Esophagus muscularis mucosa (tissue), 4 donors: Measurements from ENCODE around the gene CNGA2. TPM values are rescaled to one million over a fixed set of nuclear protein-coding genes. Genes with fewer than 3 reads are reported as not detected.

Source experiments
- DNase-seq: peaks from one replicate; pipeline ENCODE4 v3.0.0-alpha.2; 2017; ENCODE audit errors: extremely low spot score
- H3K27ac ChIP-seq, 4 donors: fragments of 200-600 bp; sonication (generic); replicated peaks in 1 of 4; 1 replicate in 3 of 4; 2 replicates in 1 of 4; pipeline ENCODE4 v1.5.1; 2016 to 2019; ENCODE audit warnings: mild to moderate bottlenecking in 1 of 4
- H3K27me3 ChIP-seq, 4 donors: fragments of 200-600 bp; sonication (generic); one replicate each; pipeline versions ENCODE4 v1.5.1 to v1.6.0; 2016 to 2019
- H3K36me3 ChIP-seq, 4 donors: fragments of 200-600 bp; sonication (generic); one replicate each; pipeline ENCODE4 v1.5.1; 2016 to 2019
- H3K4me1 ChIP-seq, 4 donors: fragments of 200-600 bp; sonication (generic); one replicate each; pipeline ENCODE4 v1.5.1; 2016 to 2019
- H3K4me3 ChIP-seq, 4 donors: fragments of 200-600 bp; sonication (generic); 1 replicate in 2 of 4; 2 replicates in 2 of 4; pipeline ENCODE4 v1.5.1; 2016 to 2019; ENCODE audit warnings: mild to moderate bottlenecking in 4 of 4, moderate library complexity in 1 of 4
- H3K9me3 ChIP-seq, 4 donors: fragments of 200-600 bp; sonication (generic); 1 replicate in 3 of 4; 2 replicates in 1 of 4; pipeline ENCODE4 v1.5.1; 2016 to 2019
- CTCF ChIP-seq, 3 experiments: fragments of 200-600 bp in 2 of 3; fragments of 450-650 bp in 1 of 3; sonication (generic) in 2 of 3; IDR thresholded peaks; one replicate each; pipeline ENCODE4 v1.5.1; 2017 to 2019; ENCODE audit warnings: antibody characterized with exemption in 3 of 3, mild to moderate bottlenecking in 2 of 3, moderate library complexity in 1 of 3
- EP300 ChIP-seq: sonication (generic); formaldehyde crosslinking; IDR thresholded peaks from one replicate; pipeline ENCODE4 v1.6.1; 2017; ENCODE audit warnings: antibody characterized with exemption
- POLR2A ChIP-seq: fragments of 450-650 bp; IDR thresholded peaks from one replicate; pipeline ENCODE4 v1.6.1; 2017; ENCODE audit warnings: antibody characterized with exemption, moderate library complexity, mild to moderate bottlenecking, low read depth
- POLR2AphosphoS5 ChIP-seq, 2 donors: sonication (generic); formaldehyde crosslinking; IDR thresholded peaks; one replicate each; pipeline ENCODE4 v1.6.1; 2017; ENCODE audit warnings: antibody characterized with exemption in 2 of 2
- WGBS: methylation state at CpG from one replicate; pipeline ENCODE4 v1.1.5; 2018; 5-methylcytosine and 5-hydroxymethylcytosine counted together
- intact Hi-C: fragments of 100-400 bp; cut with DNase I; formaldehyde crosslinking; loops from one replicate; pipeline ENCODE4 v1.15.1; 2023
- total RNA-seq, 4 donors: library from RNA; depleted of rRNA; stranded (reverse); fragments of >200 nt; gene quantifications; one replicate each; pipeline versions ENCODE4 v1.1.0 to v1.2.1, GENCODE V29; 2016

The CNGA2 gene
- total RNA-seq, 4 donors from 2014 or later, result not detected

DNA sequence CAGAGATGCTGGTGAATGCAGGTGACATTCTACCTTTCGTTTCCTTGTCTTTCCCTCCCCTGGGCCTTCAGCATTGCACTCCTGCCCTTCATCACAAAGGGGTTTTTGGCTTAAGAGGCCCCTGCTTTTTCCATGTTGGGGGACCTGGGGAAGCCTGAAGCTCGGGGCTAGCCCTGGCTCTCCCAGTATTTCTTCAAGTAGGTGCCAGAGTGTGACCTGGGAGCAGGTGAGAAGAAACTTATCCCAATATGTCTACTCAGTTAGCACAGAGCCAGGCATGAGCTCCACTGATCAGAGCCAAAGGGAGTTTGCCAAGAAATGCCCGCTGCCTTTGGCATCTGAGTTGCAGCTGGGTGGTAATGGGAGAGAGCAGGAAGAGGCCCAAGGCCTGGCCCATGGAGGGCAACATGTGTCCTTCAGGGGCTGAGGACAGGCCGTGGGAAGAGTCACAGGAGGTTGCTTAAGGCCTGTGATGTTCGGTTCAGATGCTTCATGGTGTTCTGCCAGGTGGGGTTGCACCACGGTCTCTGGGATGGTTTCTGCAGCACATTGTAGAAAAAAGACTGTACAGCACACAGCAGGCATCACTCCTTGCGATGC lies 31.7 kb upstream of the CNGA2 start:
- TF ChIP-seq EP300 (no peak), CTCF (IDR thresholded peaks at IDR 0.05) (no peak), POLR2AphosphoS5 (IDR thresholded peaks at IDR 0.05) (no peak), POLR2A (no peak)

DNA sequence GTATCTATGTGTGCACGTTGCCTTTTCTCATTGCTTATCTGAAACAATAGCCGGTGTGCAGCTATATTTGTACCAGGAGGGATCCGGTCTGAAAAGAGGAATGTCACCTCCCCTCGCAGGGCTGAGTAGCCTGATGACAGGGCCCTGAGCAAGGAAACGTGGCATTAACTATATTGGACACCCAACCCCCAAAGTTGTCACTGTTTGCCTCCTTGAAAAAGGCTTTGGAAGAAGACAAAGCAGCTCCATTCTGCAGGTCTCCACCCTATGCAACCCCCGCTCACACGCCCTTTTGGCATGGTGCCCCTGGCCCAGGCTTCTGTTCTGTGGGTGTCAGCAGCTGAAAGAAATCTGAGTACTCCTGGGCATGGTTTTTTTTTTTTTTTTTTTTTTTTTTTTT lies 31.1 kb upstream of the CNGA2 start:
- no peaks in the 10 kb centered on the region for H3K9me3 ChIP-seq
- TF ChIP-seq POLR2AphosphoS5 (IDR thresholded peaks at IDR 0.05) (no peak), POLR2A (no peak), EP300 (no peak), CTCF (IDR thresholded peaks at IDR 0.05) (no peak)
- H3K4me3 ChIP-seq, result no peak overlapping the region
- intact Hi-C loops, result no loop called here
- DNase-seq, result no peak
- H3K4me1 ChIP-seq, result peaks cover 0 to 10% (median 0%) of the 10 kb centered on the region in 4 donors
- H3K27ac ChIP-seq, result no peak overlapping the region
- 36% methylated on average over 7 of the region's 7 CpGs for WGBS
- H3K36me3 ChIP-seq, result no peaks in the 10 kb centered on the region
- no peaks in the 10 kb centered on the region for H3K27me3 ChIP-seq

More for the DNA sequence above, 31.7 kb upstream of the CNGA2 start:
- Histone ChIP-seq H3K36me3 (no peaks in the 10 kb centered on the region), H3K27me3 (no peaks in the 10 kb centered on the region), H3K27ac (no peak overlapping the region), H3K4me3 (no peak overlapping the region), H3K9me3 (no peaks in the 10 kb centered on the region), H3K4me1 (peaks cover 0 to 10% (median 0%) of the 10 kb centered on the region in 4 donors)
- intact Hi-C loops, result no loop called here
- DNase-seq, result no peak
- 53% methylated on average over 6 of the region's 7 CpGs for WGBS

DNA sequence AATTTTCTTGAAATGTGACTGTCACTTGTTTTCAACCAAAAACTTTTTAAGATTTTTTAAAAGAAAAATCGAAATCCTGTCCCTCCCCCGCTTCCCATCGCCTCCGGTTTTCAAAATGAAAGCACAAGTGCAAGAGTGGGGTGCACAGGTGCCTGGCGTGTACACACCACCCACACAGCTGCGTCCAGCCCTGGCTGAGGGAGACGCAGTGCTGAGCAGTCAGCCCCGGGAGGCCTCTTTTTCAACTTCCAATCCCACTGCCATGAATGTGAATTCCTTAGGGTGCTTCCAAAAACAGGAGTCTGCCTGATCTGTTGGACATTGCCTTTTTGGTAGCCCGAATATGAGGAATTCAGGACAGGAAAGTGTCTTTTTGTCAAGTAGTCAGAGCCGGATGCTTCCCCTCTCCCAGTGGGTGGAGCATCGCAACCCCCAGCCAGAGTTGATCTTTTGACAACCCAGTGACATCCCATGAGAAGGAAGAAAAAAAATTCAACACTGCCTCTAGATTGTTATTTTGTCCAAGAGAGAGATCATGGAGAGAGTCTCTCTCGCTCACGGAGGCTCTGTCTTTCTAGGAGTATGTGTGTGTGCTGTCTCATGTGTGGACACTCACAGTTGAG lies 30.4 kb upstream of the CNGA2 start:
- H3K9me3 ChIP-seq, result no peaks in the 10 kb centered on the region
- peaks cover 0 to 10% (median 0%) of the 10 kb centered on the region in 4 donors for H3K4me1 ChIP-seq
- no peak for DNase-seq
- no peaks in the 10 kb centered on the region for H3K27me3 ChIP-seq
- WGBS, result 56% methylated on average over 13 of the region's 13 CpGs
- no peak overlapping the region for H3K27ac ChIP-seq
- peak overlapping the region in 1 of 4 donors; percentile 24 for H3K4me3 ChIP-seq
- H3K36me3 ChIP-seq, result no peaks in the 10 kb centered on the region
- intact Hi-C loops, result no loop called here
- no peak for TF ChIP-seq POLR2A
- TF ChIP-seq EP300, result no peak
- no peak for TF ChIP-seq POLR2AphosphoS5 (IDR thresholded peaks at IDR 0.05)
- TF ChIP-seq CTCF (IDR thresholded peaks at IDR 0.05), result no peak

- Histone ChIP-seq H3K4me3 (no peak overlapping the region), H3K36me3 (no peaks in the 10 kb centered on the region), H3K4me1 (peaks cover 0 to 8% (median 0%) of the 10 kb centered on the region in 4 donors), H3K27me3 (peaks cover 0 to 5% (median 0%) of the 10 kb centered on the region in 4 donors), H3K9me3 (no peaks in the 10 kb centered on the region), H3K27ac (no peak overlapping the region)
- WGBS, result 92% methylated on average over 7 of the region's 7 CpGs
- intact Hi-C loops, result no loop called here
- TF ChIP-seq CTCF (IDR thresholded peaks at IDR 0.05) (no peak), POLR2AphosphoS5 (IDR thresholded peaks at IDR 0.05) (no peak), EP300 (no peak), POLR2A (no peak)
- DNase-seq, result no peak
Measured at GRCh38 chrX:151708821-151709220, 25.7 kb upstream of the CNGA2 start.
